Sigmoid colon (tissue), 7 donors: ENCODE results near the gene MSN. TPM values are rescaled to one million over a fixed set of nuclear protein-coding genes. Genes with fewer than 3 reads are reported as not detected.

Experiments
- DNase-seq: peaks from one replicate; pipeline ENCODE4 v3.0.0-alpha.2; 2019
- H3K27ac ChIP-seq, 4 donors: fragments of 200-600 bp; sonication (generic); one replicate each; pipeline ENCODE4 v1.5.1; 2016 to 2019; ENCODE audit warnings: mild to moderate bottlenecking in 1 of 4
- H3K27me3 ChIP-seq, 3 donors: fragments of 200-600 bp; sonication (generic); one replicate each; pipeline ENCODE4 v1.5.1; 2019; ENCODE audit warnings: mild to moderate bottlenecking in 1 of 3
- H3K36me3 ChIP-seq, 4 donors: fragments of 200-600 bp; sonication (generic); one replicate each; pipeline ENCODE4 v1.5.1; 2016 to 2019
- H3K4me1 ChIP-seq, 4 donors: fragments of 200-600 bp; sonication (generic); one replicate each; pipeline ENCODE4 v1.5.1; 2017 to 2019
- H3K4me3 ChIP-seq, 4 donors: fragments of 200-600 bp; sonication (generic); one replicate each; pipeline ENCODE4 v1.5.1; 2017 to 2019; ENCODE audit warnings: mild to moderate bottlenecking in 2 of 4, moderate library complexity in 1 of 4
- H3K9me3 ChIP-seq, 4 donors: fragments of 200-600 bp in 3 of 4; sonication (generic) in 3 of 4; one replicate each; pipeline versions ENCODE4 v1.5.1 to v1.6.1; 2013 to 2019
- EP300 ChIP-seq, 4 donors: sonication (generic); formaldehyde crosslinking; IDR thresholded peaks; one replicate each; pipeline ENCODE4 v1.6.1; 2017; ENCODE audit warnings: antibody characterized with exemption in 4 of 4
- POLR2A ChIP-seq, 2 donors: fragments of 450-650 bp; IDR thresholded peaks; one replicate each; pipeline ENCODE4 v1.6.1; 2016; ENCODE audit warnings: antibody characterized with exemption in 2 of 2, mild to moderate bottlenecking in 2 of 2, moderate library complexity in 2 of 2
- POLR2AphosphoS5 ChIP-seq, 4 donors: sonication (generic); formaldehyde crosslinking; IDR thresholded peaks; one replicate each; pipeline ENCODE4 v1.6.1; 2017; ENCODE audit warnings: antibody characterized with exemption in 4 of 4
- WGBS, 2 donors: extraction: QIAGEN DNeasy Blood & Tissue Kit; methylation state at CpG; one replicate each; pipeline ENCODE4 v1.1.7; 2013; 5-methylcytosine and 5-hydroxymethylcytosine counted together
- intact Hi-C: fragments of 100-400 bp; cut with DNase I; formaldehyde crosslinking; loops from one replicate; pipeline ENCODE4 v1.15.1; 2023
- polyA plus RNA-seq, 3 donors: library from polyadenylated mRNA; stranded (reverse); fragments of 200-250 nt; gene quantifications; one replicate each; pipeline ENCODE4 v1.2.3, GENCODE V29; 2013
- total RNA-seq, 4 donors: library from RNA; depleted of rRNA; stranded (reverse); fragments of >200 nt; gene quantifications; one replicate each; pipeline ENCODE4 v1.1.0, GENCODE V29; 2016
- TF ChIP-seq, protein P1 (sequence below), 4 experiments: fragments of 450-650 bp in 3 of 4; fragments of 200-600 bp in 1 of 4; IDR thresholded peaks; one replicate each; pipeline ENCODE4 v1.5.1; 2016 to 2019; ENCODE audit warnings: antibody characterized with exemption in 4 of 4, mild to moderate bottlenecking in 3 of 4, moderate library complexity in 2 of 4
- donor health status: healthy with polysubstance abuse.
- donor health status: Bipolar disorder and iron deficiency.
- donor health status: healthy.

MSN gene
- total and polyA plus RNA-seq, 7 donors, result 23.6 to 152 (median 136) TPM

DNA sequence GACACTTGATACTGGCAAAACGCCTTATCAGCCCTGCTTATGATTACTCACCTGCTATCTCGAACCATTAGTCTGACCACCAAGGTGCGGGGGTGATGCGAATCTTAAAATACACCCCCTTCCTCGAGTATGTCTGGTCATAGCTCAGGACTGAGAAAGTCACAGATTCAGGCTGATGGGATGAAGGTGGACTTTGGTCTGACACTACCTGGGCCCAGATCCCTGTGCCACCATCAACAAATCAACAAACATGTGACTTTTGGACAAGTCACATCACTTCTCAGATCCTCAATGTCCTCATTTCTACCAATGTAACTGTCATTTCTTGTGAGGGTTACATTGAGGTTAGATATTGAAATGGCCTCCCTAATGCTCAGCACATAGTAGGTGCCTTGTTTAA, 9.8 kb upstream of the MSN start:
- Histone ChIP-seq H3K4me3 (no peak overlapping the region), H3K4me1 (peaks cover 0 to 13% (median 4%) of the 10 kb centered on the region in 4 donors), H3K9me3 (no peaks in the 10 kb centered on the region), H3K36me3 (no peaks in the 10 kb centered on the region), H3K27me3 (no peaks in the 10 kb centered on the region), H3K27ac (peak overlapping the region in 1 of 4 donors; percentile 14)
- TF ChIP-seq POLR2A (IDR thresholded peaks at IDR 0.05) (no peak), POLR2AphosphoS5 (IDR thresholded peaks at IDR 0.05) (no peak), EP300 (IDR thresholded peaks at IDR 0.05) (no peak)
- TF ChIP-seq, protein P1, sequence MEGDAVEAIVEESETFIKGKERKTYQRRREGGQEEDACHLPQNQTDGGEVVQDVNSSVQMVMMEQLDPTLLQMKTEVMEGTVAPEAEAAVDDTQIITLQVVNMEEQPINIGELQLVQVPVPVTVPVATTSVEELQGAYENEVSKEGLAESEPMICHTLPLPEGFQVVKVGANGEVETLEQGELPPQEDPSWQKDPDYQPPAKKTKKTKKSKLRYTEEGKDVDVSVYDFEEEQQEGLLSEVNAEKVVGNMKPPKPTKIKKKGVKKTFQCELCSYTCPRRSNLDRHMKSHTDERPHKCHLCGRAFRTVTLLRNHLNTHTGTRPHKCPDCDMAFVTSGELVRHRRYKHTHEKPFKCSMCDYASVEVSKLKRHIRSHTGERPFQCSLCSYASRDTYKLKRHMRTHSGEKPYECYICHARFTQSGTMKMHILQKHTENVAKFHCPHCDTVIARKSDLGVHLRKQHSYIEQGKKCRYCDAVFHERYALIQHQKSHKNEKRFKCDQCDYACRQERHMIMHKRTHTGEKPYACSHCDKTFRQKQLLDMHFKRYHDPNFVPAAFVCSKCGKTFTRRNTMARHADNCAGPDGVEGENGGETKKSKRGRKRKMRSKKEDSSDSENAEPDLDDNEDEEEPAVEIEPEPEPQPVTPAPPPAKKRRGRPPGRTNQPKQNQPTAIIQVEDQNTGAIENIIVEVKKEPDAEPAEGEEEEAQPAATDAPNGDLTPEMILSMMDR (IDR thresholded peaks at IDR 0.05), result no peak
- intact Hi-C loops, result no loop called here
- WGBS, 2 donors, result 91 to 95% methylated on average over 5 of the region's 5 CpGs
- DNase-seq, result no peak

DNA sequence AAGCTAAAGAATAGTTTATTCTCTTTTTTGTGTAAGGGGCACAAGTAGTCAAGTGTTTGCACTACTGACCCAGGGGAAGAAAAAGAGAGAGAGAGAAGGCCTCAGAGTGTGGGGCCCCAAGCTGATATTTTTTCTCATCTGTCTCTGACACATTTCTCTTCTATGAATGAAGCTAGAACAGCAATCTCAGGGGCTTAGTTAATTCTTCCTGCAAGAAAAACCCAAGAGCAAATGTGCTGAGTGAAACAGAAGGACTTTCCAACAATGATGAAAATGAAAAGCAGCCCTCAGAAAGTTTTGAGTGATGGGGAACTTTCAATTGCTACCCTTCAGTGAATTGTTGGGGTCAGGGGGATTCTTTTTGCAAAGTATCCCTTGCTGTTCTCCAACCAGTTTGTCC, 9.2 kb upstream of the MSN start:
- no peaks in the 10 kb centered on the region for H3K36me3 ChIP-seq
- no peaks in the 10 kb centered on the region for H3K27me3 ChIP-seq
- no peak overlapping the region for H3K4me3 ChIP-seq
- intact Hi-C loops, result no loop called here
- TF ChIP-seq EP300 (IDR thresholded peaks at IDR 0.05), result no peak
- TF ChIP-seq POLR2A (IDR thresholded peaks at IDR 0.05), result no peak
- no peak for TF ChIP-seq POLR2AphosphoS5 (IDR thresholded peaks at IDR 0.05)
- TF ChIP-seq, protein P1 (IDR thresholded peaks at IDR 0.05), result no peak
- H3K9me3 ChIP-seq, result no peaks in the 10 kb centered on the region
- no peak overlapping the region for H3K27ac ChIP-seq
- no peak for DNase-seq
- peaks cover 0 to 13% (median 4%) of the 10 kb centered on the region in 4 donors for H3K4me1 ChIP-seq

DNA sequence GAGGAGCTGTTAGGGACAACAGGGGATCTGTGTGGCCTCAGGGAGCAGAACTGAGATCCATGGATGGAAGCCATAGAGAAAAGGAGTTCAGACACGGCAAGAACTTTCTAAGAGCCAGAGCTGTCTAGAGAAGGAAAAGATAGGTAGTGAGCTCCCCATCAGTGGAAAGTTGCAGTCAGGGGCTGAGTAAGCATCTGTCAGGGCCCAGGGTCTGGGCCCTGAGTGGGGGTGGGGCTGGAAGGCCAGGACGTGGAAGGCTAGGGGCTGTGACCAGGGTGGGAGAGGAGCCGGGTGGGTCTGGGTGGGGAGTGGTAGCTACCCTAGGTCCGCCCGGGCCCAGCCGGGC, 324 bp upstream of the MSN start:
- TF ChIP-seq, protein P1 (IDR thresholded peaks at IDR 0.05), result no peak
- TF ChIP-seq POLR2A (IDR thresholded peaks at IDR 0.05), result no peak
- WGBS, 2 donors, result 8 to 14% methylated on average over 6 of the region's 6 CpGs
- H3K4me3 ChIP-seq, result peak overlapping the region in 3 of 4 donors; percentile 67 to 77 (median 69)
- no peak for DNase-seq
- H3K9me3 ChIP-seq, result no peaks in the 10 kb centered on the region
- peak overlapping the region; percentile 93 to 96 (median 94) for H3K27ac ChIP-seq
- H3K27me3 ChIP-seq, result no peaks in the 10 kb centered on the region
- H3K4me1 ChIP-seq, result peaks cover 0 to 24% (median 13%) of the 10 kb centered on the region in 4 donors
- no peaks in the 10 kb centered on the region for H3K36me3 ChIP-seq
- intact Hi-C loops, result loop anchor here (2.0 kb wide), 1 partner anchor 66 kb away; no protein-coding TSS in a partner anchor

DNA sequence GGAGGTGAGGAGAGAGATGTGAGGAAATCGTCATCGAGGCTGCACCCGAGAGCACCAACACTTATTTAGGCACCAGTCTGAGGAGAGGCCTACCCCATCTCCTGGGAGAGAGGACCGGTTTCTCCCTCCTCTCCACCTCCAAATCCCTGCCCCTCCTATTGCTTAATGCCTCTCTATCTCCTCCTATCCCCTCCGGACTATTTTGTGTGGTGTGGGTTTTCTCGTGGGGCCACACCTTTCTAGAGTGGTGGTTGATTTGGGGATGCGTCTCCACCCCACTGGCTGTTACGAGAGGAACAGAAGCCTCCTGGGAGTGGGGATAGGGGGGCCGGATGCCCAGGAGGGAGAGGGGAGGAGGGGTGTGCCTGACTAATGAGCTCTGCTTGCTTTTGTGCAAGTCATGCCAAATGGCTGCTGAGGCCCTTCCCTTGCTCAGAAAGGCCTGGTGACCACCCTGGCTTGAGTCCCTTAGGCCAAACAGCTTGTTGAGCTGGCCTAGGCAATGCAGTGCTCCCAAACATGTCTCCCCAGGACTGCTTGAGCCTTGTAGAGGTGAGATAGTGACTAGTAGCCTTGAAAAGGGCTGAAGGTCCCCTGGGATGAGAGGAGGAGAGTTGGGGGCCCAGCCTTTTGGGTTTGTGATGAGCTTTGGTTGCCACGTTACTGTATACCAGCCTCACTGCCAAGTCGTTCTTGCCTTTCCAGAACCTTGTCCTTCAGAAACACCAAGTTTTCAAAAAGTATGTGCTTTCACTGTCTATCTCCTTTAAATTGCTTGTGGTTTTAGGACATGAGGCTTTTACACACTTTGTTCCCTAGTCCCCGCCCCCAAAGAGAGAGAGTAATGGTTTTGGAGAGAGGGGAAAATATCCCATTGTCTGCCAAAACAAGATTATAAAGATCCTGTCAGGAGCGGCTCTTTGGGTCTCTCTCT, 1.2 kb downstream of the MSN start:
- no peaks in the 10 kb centered on the region for H3K27me3 ChIP-seq
- 21 to 57% methylated on average over 13 of the region's 13 CpGs for WGBS, 2 donors
- intact Hi-C loops, result loop anchor here (2.0 kb wide), 1 partner anchor 38 kb away; no protein-coding TSS in a partner anchor
- H3K36me3 ChIP-seq, result no peaks in the 10 kb centered on the region
- peak overlapping the region; percentile 93 to 96 (median 94) for H3K27ac ChIP-seq
- TF ChIP-seq, protein P1 (IDR thresholded peaks at IDR 0.05), result no peak
- TF ChIP-seq POLR2AphosphoS5 (IDR thresholded peaks at IDR 0.05), result peak in 3 of 4 donors; percentile 56 to 73 (median 73)
- no peak for TF ChIP-seq EP300 (IDR thresholded peaks at IDR 0.05)
- TF ChIP-seq POLR2A (IDR thresholded peaks at IDR 0.05), result peak in 1 of 2 donors; percentile 24
- H3K4me1 ChIP-seq, result peaks cover 0 to 39% (median 26%) of the 10 kb centered on the region in 4 donors
- H3K4me3 ChIP-seq, result peak overlapping the region; percentile 57 to 77 (median 68)
- DNase-seq, result peak; percentile 90
- no peaks in the 10 kb centered on the region for H3K9me3 ChIP-seq
